Measurements from ENCODE around the gene RGS7BP.

RGS7BP gene

DNA sequence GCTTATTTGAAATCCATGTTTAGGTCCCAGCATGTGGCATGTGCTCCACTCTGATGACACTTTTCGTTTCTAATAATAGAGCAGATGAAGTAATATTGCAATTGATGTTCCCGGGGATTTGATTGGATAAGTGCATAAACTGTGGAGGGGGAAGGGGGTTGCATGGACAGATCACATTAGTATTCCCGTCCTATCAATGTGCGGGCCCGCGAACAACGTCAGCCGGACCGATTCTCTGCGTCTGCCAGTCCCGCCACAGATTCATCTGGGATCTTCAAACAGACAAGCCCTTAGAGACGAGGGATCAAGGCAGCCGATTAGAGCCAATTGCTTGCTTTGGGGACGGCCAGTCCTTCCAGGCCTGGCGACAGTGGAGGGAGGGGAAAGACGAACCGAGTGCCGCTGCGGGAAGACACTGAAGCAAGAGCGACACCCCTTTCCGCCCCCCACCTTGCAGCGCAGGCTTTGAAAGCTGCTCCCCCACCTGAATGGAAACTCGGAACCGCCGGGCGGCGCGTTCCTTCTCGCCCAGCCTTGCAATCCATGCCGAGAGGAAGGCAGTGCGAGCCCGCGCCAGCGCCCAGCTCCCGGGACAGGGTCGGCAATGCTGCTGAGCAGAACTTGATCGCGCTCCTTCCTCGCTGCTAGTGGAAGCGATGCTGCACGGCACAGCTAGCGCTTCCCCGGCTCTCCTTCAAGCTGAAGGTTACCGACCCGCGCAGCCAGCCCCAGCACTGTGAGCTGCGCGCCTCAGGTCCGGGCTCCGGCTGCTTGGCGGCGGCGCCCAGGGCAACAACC, at the start of gene RGS7BP:
TSS of gene RGS7BP (plus strand) at position 247 of the 798 bp plus-strand sequence. CDS start 610 bp downstream, outside the sequence.
- no peak for DNase-seq (ENCODE audit: low spot score)

DNA sequence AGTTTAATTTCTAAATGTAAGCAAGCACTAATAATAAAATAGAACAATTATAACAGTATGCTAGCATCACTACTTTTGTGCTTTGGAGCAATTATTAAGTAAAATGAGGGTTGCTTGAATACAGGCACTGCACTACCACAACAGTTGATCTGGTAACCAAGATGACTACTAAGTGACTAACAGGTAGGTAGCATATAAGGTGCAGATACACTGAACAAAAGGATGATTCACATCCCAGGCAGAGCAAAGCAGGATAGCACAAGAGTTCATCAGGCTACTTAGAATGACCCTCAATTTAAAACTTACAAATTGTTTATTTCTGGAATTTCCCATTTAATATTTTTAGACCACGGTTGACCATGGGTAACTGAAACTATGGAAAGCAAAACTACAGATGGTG, 48.0 kb upstream of the RGS7BP start:
- no peak for DNase-seq (ENCODE audit: low spot score)

DNA sequence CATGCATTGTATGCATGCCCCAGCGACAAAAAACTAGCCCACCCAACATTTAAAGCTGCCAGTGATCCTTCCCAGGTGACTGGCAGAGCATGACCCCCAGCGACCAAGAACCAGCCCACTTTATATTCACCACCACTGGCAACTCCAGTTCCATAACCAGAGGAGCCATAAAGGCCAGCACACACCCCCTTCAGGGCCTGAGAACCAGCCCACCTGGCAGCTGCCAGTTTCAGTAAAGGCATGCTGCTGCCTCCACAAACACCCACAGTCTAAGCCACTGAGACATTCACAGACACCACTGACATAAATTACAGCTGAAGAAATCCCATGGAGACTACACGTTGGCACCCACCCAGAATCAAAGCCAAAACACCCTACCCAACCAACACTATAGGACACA, 46.9 kb upstream of the RGS7BP start:
- DNase-seq (ENCODE audit: low spot score): no peak

DNA sequence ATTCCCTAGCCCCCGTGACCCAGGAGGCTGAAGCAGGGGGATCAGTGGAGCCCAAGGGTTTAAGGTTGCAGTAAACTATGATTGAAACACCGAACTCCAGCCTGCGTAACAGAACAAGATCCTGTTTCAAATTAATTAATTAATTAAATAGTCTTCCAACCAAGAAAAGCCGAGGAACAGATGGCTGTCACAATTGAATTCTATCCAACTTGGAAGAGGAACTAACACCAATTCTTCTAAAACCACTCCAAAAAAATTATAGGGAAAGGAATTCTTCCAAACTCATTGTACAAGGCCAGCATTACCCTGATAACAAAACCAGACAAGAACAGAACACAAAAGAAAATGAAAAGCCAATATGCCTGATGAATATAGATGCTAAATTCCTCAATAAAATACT, 43.4 kb upstream of the RGS7BP start:
- DNase-seq (ENCODE audit: low spot score): no peak

DNA sequence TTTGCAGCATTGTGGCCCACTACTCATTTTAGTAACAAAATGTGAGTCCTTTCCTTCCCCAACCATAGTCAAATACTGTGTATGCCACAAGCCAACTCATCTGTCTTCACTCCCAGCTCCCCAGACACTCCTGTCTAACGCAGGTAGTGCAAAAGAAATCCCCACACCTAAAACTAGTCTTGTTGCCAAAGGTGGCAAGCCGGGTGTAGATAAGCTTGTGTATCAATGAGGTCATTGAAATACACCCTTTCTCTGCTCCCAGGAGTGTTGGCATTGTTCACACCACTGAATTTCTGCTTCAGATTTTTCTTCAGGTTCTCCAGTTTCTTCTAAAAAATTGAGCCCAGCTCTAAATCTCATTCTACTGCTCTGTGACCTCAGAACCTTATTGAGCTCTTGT, 19.7 kb upstream of the RGS7BP start:
- DNase-seq (ENCODE audit: low spot score): no peak

DNA sequence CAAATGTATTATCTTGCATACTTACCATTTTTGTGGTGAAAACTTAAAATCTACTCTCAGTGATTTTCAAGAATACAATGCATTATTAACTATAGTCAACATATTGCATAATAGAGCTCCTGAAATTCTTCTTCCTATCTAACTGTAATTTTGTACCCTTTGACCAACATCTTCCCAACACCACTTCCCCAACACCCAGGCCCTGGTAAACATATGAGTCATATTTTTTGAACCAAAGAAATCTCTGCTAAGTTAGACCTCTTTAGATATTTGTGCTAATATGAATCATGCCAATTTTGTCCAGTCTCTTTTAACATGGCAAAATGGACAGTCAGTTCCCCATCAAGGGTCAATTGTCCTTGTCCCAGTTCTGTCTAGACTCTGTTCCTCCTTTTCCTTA, 18.5 kb upstream of the RGS7BP start:
- DNase-seq (ENCODE audit: low spot score): no peak

DNA sequence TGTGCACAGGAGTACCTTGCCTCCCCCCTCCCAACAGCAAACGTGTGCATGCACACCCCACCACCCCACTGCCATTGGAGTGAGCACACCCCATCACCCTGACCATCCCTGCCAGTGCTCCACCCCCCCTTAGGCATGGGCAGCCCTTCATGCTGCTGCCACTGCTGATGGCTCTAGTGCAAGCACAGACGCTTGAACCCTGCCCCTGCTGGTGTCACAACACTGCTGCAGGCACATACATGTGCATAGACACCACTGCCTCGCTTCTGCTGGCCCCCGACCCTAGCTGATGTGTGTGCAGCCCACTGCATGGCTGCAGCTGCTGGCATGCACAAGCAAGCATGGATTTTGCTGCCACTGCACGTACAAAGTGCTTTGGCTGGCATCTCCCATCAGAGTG, 16.0 kb upstream of the RGS7BP start:
- no peak for DNase-seq (ENCODE audit: low spot score)

DNA sequence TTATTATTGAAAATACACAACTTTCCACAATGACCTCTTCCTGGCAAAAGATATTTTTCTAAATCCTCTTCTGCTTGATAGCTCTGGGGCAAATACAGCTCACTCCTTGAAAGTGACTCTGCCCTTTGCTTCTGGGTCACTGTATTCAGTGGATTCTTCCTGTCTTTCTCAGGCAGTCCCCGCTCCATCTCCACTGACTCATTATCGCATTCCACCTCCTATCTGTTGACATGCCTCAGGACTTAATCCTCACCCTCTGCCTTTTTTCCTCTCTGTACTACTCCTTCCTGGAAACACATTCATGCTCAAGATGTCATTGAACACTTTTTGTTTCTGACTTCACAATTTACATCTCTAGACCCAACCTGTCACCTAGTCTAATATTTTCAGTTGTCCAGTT, 8.4 kb upstream of the RGS7BP start:
- DNase-seq (ENCODE audit: low spot score): no peak

DNA sequence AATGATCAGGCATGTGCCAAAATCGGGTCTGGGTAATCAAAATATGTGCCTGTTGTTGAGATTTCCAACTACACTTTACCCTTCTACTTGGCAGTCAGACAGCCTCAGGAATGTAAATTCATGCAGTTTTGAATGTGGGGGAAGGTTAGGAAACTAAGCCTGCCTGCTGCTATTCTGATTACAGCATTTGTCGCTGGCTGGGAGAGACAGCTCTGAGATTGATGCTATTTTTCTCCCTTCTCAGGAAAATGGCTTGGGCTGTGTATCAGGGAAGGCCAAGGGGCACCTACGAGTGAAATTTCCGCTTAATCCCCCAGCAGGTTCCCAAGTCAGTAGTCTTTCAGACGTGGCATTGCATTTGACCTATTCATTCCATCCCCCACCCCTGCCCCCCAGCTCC, 3.6 kb upstream of the RGS7BP start:
- DNase-seq (ENCODE audit: low spot score): no peak

DNA sequence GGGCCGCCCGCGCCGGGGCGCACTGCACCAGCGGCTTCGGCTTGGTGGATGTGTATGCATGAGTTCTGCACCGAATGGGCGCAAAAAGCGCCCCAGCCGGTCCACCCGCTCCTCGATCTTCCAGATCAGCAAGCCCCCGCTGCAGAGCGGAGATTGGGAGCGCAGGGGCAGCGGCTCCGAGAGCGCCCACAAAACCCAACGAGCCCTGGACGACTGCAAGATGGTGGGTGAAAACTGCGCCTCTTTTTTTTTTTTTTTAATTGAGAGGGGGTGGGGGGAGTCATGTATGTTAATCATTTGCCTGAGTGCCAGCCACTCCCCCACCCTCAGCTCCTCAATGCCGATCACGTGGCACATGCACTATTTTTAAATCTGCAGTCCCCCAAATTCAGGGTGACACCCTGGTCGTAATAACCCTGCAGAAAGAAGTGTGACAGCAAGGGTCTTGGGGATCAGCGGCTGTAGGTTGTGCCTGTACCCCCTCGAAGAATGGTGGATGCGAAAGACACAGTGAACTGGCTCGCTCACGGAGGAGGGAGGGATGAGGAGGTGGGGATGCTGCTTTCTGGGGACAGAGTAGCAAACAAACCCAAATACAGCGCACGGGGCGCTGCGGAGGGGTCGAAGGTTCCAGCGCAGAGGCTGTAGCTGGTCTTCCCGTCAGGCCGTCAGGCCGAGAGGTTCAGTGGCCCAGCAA, 900 bp downstream of the RGS7BP start:
- no peak for DNase-seq (ENCODE audit: low spot score)

DNA sequence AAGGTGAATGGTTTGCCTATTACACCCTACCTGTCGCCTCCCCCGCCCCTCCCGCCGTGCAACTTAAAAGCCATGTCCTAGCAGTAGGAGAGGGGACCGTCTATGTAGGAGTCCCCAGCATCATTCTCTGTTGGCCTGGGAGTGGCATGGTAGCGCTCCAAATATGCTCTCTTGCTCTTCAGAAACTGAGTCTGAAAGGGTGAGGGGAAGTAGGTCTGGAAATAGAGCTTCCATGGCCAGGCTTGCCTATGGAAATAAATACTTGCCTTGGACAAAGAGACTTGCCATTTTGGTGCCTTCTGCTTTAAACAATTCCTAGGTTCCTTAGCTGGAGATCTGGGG, 1.4 kb downstream of the RGS7BP start:
- DNase-seq (ENCODE audit: low spot score): no peak

DNA sequence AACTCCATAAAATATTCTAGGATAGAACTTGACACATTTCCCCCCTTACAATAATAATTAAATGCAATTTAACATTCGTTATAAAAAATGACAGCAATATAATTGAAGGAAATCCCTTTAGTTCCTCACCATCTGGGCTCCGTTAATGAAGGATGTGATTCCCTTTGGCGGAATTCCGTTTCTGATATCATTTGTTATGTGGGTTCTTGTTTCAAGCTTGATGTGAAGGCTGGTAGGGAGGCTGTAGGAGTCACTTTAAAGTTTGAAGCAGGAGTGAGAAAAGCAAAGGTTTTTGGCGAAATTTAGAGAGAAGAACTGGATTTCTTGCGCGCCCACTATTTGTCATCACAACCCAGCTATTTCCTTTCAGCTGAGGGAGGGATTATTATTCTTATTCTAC, 4.0 kb downstream of the RGS7BP start:
- DNase-seq (ENCODE audit: low spot score): no peak

DNA sequence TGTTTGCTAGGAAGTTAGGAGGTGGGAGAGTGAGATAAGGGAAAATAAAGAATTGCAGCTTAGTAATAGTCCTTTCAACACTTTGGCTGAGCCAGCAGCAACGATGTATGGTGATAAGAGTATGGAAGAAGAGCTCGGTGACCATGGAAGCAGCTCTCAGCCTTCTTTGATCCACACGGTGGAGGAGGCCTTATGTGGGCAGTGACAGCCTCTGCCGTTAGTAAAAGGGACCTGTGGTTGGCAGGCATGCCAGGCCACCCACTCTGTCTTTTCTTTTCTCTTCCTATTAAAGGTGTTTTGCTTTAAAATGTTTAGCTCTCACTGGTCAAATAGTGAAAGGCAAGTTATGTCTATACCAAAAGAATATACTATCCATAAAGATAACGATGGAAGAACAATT, 7.7 kb downstream of the RGS7BP start:
- DNase-seq (ENCODE audit: low spot score): no peak

DNA sequence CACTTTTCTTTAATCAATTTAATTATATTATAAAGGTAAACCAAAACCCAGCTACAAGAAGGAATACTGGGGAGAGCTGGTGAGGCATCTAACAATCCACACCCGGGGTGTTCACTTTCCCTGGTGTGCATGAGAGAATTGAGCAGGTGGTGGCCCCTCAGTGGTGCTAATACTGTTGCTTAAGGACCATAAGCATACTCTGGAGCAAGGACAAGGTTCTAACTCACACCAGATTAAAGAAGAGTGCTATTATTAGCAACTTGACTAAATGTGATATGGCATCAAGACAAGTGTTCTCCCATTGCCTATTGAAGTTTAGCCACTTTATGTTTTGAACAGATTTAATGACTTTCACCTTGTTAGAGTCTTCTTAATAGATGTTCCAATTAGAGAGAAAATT, 8.8 kb downstream of the RGS7BP start:
- no peak for DNase-seq (ENCODE audit: low spot score)

DNA sequence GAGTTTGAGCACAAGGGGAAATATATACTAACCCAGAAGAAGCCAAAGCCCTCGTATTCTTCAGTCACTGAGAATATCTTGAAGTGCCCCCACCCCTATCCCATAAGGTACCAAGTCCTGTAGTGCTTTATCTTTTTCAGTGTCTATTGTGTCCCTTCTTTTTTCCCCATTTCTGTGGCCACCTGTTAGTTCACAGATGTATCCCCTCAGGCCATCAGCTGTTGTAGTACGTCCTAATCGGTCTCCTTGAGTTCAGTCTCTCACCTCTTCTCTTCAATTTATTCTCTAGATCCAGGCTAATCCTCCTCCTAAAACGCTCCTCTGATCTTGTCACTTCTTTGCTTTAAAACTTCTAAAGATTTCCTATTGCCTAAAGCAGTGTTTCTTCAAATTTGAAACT, 10.4 kb downstream of the RGS7BP start:
- DNase-seq (ENCODE audit: low spot score): no peak

DNA sequence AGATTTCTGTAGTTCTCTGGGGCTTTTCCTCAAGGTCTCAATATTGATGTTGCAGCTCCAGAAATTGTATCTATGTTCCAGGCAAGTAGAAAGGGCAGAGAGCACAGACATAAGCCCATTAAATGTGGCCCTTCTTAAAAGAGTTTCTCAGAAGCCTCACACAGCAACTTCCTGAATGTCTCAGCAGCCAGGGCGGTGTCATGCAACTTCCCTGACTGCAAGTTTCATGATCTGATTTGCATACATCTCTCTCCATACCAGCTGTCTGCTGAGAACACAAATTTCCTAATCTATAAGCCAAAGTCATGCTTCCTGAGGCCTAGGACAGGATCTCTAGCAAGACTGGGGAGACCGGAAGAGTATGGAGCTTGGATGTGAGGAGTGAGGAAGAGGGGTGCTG, 13.0 kb downstream of the RGS7BP start:
- DNase-seq (ENCODE audit: low spot score): no peak

DNA sequence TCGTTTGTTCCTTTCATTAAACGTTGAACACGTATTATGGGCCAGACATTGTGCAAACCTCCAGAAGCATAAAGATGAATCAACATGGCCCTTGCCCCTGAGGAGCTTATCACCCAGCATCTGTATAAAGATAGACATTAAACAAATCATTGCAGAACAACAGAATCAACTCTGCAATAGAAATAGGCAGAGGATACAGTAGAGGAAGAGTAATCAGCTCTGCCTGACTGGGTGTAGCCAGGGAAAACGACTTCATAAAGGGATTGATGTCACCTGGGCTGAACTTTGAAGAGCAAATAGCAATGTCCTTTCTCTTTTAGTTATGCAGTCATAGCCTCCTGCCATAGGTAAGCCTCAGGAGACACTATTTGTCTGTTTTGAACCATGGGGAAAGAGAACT, 13.4 kb downstream of the RGS7BP start:
- DNase-seq (ENCODE audit: low spot score): no peak

DNA sequence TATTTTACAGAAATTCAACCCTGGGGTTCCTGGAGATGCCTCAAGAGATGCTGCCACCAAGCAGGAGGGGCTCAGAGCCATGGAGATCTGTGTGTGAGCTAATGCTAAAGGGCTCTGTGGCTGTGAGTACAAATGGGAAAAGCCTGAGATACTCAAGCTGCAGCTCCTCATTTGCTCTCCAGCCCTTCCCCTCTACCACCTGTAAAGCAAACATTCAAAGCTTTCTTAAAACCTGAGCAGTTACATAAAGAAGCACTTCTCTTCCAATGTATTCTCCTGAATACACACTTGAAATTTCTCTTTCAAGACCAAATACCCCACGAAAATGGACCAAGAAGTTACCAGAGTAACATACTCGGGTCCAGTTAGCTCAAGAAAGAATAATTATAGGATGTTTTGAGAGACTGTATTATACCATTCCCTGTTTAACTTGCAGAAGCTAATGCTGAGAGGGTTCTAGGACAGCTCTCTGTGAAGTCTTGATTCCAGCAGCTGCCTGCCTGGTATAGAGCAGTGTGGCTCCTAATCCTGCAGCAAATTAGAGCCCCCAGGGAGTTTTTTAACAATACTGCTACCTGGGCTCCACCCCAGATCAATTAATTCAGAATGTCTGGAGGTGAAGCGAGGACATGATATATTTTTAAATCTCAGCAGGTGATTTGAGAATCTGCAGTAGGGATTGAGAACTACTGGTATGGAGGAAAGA, 21.1 kb downstream of the RGS7BP start:
- DNase-seq (ENCODE audit: low spot score): no peak

DNA sequence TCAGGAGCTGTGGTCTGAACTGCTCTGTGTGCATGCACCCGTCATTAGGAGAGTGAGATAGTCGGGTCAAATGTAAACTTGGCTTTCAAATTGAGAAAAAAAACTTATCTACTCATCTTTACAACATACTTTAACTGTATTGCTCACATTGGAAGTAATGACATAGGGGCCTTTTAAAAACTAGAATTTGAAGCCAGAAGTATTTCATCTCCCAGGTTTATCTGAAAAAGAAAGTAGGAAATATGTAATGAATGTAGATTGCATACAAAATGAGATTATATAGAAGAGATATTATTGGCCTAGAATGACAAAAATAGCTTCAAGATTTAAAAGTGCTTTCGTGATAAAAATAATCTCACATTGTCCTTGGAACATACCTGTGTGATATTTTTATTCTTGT, 24.3 kb downstream of the RGS7BP start:
- DNase-seq (ENCODE audit: low spot score): no peak

DNA sequence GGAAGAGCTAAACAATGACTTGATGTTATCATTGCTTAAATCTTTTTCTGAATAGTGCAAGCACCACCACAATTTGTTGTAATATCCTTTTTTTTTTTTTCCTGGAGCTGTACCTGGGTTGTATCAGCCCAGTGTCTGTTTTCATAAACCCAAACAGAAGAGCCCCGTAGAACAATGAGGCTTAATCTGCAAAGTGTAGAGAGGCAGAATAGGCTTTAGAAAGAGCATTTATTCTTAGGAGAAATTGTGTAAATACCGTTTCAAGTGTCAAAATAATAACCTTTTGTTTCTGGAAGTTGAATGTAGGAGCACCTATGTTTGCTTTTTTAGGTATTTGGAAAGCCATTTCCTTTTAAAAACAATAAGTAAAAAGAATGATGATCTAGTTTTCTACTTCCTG, 26.4 kb downstream of the RGS7BP start:
- DNase-seq (ENCODE audit: low spot score): no peak

DNA sequence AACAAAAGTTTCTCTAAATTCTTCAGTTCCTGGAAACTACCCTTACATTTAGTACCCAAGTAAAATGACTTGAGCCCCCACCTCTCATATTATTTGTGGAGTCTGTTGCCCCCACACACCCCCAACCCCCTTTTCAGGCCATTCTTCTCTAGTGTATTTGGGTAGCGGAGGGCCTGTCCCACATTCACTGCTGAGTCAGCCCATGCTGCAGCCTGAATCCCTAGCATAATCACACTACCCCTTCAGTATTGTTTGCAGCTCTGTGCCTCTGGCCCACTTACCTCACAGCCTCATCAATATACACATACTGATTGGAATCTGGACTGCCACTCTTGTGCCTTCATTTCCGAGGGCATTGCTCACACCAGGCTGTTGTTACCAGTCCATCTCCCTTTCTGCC, 26.8 kb downstream of the RGS7BP start:
- DNase-seq (ENCODE audit: low spot score): no peak

DNA sequence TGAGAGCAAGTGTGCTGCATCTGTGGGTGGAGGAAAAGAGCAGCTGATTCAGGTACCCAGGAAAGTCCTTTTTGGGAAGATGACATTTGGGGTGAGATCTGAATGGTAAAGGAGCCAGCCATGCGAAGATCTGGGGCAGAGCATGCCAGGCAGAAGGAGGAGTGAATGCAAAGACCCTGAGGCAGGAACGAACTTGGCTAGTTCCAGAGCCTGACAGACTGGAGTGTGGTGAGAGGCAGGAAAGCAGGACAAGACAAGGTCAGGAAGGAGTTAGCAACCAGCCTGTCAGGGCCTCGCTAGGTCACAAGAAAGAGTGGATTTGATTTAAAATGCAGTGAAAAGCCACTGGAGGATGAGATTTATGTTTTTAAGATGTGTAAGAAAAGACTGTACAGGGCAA, 28.2 kb downstream of the RGS7BP start:
- DNase-seq (ENCODE audit: low spot score): no peak

DNA sequence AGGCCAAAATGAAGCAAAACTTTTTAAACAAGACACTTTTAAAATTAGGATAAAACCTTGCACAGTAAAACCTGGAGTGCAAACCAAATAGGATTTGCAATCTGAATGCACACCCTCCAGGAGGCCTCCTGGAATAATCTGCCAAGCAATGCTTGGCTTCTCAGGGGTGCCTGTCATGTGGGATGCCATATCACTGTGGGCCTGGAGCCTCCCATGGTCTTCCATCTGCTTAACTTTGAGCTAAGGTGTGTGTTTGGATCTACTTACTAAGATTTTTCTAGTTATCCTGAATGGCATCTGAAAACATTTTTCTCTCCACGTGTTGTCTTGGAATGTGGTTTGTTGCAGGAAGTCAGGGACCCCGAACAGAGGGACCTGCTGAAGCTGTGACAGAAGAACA, 52.1 kb downstream of the RGS7BP start:
- DNase-seq (ENCODE audit: low spot score): no peak

All from hematopoietic multipotent progenitor cell treated with erythropoietin and hydrocortisone succinate and interleukin-3 and kit ligand, for 15 days (in vitro differentiated cells).